WERI-Rb-1 (cell line): ENCODE results near the gene NR1H4.

Experiments
- DNase-seq: peaks from one replicate; pipeline ENCODE4 v3.0.0-alpha.2; 2020
- H3K27ac ChIP-seq: fragments of 250-450 bp; sonication (Bioruptor Pico); 2 replicates; pipeline ENCODE4 v1.5.1; 2020; ENCODE audit warnings: mild to moderate bottlenecking, moderate library complexity
- H3K27me3 ChIP-seq: fragments of 250-450 bp; sonication (Bioruptor Pico); 2 replicates; pipeline ENCODE4 v1.5.1; 2021; ENCODE audit warnings: mild to moderate bottlenecking, low read depth, moderate library complexity; ENCODE audit not compliant: insufficient read depth, severe bottlenecking
- H3K36me3 ChIP-seq: fragments of 250-450 bp; sonication (Bioruptor Pico); 2 replicates; pipeline ENCODE4 v1.5.1; 2020; ENCODE audit warnings: mild to moderate bottlenecking, moderate library complexity
- H3K4me3 ChIP-seq: 2 replicates; pipeline ENCODE4 v1.5.1; 2011; ENCODE audit warnings: low read depth, mild to moderate bottlenecking, control low read depth, low read length
- H3K9me3 ChIP-seq: fragments of 250-450 bp; sonication (Bioruptor Pico); 2 replicates; pipeline ENCODE4 v1.5.1; 2021; ENCODE audit warnings: mild to moderate bottlenecking, moderate library complexity; ENCODE audit not compliant: severe bottlenecking
- CTCF ChIP-seq: IDR thresholded peaks from 2 replicates; pipeline ENCODE4 v1.5.1; 2011; ENCODE audit warnings: low read depth, mild to moderate bottlenecking, control low read depth, inconsistent platforms, low read length

NR1H4 gene

GRCh38 chr12:100447381-100447780 is 26.3 kb upstream of the NR1H4 start:
- DNase-seq = no peak
- H3K36me3 ChIP-seq = no peaks in the 10 kb centered on the region
- H3K27me3 ChIP-seq = no peaks in the 10 kb centered on the region
- H3K9me3 ChIP-seq = no peaks in the 10 kb centered on the region
- TF ChIP-seq CTCF = no peak
- no peak overlapping the region for H3K4me3 ChIP-seq
- H3K27ac ChIP-seq = no peak overlapping the region

- no peaks in the 10 kb centered on the region for H3K36me3 ChIP-seq
- H3K27ac ChIP-seq = no peak overlapping the region
- H3K27me3 ChIP-seq = no peaks in the 10 kb centered on the region
- no peak for DNase-seq
- no peak overlapping the region for H3K4me3 ChIP-seq
- H3K9me3 ChIP-seq = no peaks in the 10 kb centered on the region
- TF ChIP-seq CTCF = no peak
Observed at GRCh38 chr12:100448656-100449055, 25.0 kb upstream of the NR1H4 start.

- Histone ChIP-seq H3K9me3 (no peaks in the 10 kb centered on the region), H3K4me3 (no peak overlapping the region), H3K36me3 (no peaks in the 10 kb centered on the region), H3K27me3 (no peaks in the 10 kb centered on the region), H3K27ac (no peak overlapping the region)
- no peak for TF ChIP-seq CTCF
- no peak for DNase-seq
Observed at GRCh38 chr12:100450735-100451134, 22.9 kb upstream of the NR1H4 start.

GRCh38 chr12:100453951-100454350 is 19.7 kb upstream of the NR1H4 start:
- no peak for DNase-seq
- no peak for TF ChIP-seq CTCF
- Histone ChIP-seq H3K27ac (no peak overlapping the region), H3K27me3 (no peaks in the 10 kb centered on the region), H3K36me3 (no peaks in the 10 kb centered on the region), H3K4me3 (no peak overlapping the region), H3K9me3 (no peaks in the 10 kb centered on the region)

- Histone ChIP-seq H3K27ac (no peak overlapping the region), H3K4me3 (no peak overlapping the region), H3K36me3 (no peaks in the 10 kb centered on the region), H3K27me3 (no peaks in the 10 kb centered on the region), H3K9me3 (no peaks in the 10 kb centered on the region)
- DNase-seq = no peak
- TF ChIP-seq CTCF = no peak
Observed at GRCh38 chr12:100455896-100456295, 17.8 kb upstream of the NR1H4 start.

GRCh38 chr12:100458191-100458590 is 15.5 kb upstream of the NR1H4 start:
- Histone ChIP-seq H3K27ac (no peak overlapping the region), H3K4me3 (no peak overlapping the region), H3K36me3 (no peaks in the 10 kb centered on the region), H3K9me3 (no peaks in the 10 kb centered on the region), H3K27me3 (no peaks in the 10 kb centered on the region)
- DNase-seq = no peak
- no peak for TF ChIP-seq CTCF
